NCI-H446 treated with DMSO at 0.1 percent for 48 hours (cell line): Measurements from ENCODE around the gene CD4.
"Not testable (repeated sequence)": the region's sequence is repeated elsewhere in the genome, so short reads cannot be mapped to it uniquely, and the experiment has no call there.

Experiments
- DNase-seq: peaks from one replicate; lab custom pipeline; 2025; lab: John Stamatoyannopoulos, UW

CD4 gene

GRCh38 chr12:6788972-6789924 is at the start of gene CD4:
Gene CD4 (plus strand): TSS chr12:6789528. CDS start chr12:6800139, 10,611 bp downstream.
- no peak for DNase-seq

DNA sequence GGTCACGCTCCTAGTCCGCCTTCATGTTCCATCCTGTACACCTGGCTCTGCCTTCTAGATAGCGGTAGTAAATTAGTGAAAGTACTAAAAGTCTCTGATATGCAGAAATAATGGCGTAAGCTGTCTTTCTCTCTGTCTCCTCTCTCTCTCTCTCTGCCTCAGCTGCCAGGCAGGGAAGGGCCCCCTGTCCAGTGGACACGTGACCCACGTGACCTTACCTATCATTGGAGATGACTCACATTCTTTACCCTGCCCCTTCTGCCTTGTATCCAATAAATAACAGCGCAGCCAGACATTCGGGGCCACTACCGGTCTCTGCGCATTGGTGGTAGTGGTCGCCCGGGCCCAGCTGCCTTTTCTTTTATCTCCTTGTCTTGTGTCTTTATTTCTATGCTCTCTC is 47.2 kb upstream of the CD4 start:
- DNase-seq = not testable (repeated sequence)

- no peak for DNase-seq
Measured at GRCh38 chr12:6742834-6743233, 46.5 kb upstream of the CD4 start.

DNA sequence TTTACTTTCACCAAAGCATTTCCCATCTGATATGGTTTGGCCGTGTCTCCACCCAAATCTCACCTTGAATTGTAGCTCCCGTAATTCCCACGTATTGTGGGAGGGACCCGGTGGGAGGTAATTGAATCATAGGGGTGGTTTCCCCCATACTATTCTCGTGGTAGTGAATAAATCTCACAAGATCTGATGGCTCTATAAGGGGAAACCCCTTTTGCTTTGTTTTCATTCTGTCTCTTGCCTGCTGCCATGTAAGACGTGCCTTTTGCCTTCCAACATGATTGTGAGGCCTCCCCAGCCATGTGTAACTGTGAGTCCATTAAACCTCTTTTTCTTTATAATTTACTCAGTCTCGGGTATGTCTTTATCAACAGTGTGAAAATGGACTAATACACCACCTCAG is 46.0 kb upstream of the CD4 start:
- DNase-seq = not testable (repeated sequence)

DNA sequence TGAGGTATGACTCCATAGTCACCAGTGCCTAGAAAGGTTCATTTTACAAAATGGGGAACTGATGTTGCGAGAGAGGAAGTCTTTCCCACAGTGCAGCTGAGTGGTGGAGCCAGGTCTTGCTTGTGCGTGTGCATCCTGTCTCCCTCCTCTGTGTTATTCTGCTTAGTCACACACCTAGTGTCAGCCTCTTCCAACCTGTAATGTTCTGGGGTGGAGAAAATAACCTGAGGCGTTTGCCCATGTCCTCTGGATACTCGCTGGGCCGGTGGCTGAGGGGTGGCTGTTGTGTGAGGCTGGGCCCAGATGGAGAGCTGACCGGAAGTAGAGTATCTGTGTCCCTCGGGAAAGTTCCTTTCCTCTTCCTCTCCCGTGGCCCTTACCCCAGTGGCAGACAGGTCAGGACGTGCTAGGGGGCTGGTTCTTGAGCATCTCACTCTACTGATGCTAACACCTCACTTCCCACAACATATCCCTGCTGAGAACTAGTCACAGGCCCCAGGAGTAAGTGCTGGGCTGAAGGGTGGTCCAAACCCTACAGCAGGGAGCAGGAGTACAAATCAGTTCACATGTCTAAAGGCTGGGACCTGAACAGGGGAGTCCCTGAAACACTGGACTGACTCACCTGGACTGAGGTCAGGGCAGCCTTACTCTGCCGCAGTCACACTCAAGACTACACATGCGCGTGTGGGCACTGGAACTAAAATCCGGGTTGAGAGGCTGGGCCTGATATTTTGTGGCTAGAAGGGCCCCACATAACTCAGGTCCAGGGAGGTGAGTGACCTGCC is 43.4 kb upstream of the CD4 start:
- DNase-seq = no peak

DNA sequence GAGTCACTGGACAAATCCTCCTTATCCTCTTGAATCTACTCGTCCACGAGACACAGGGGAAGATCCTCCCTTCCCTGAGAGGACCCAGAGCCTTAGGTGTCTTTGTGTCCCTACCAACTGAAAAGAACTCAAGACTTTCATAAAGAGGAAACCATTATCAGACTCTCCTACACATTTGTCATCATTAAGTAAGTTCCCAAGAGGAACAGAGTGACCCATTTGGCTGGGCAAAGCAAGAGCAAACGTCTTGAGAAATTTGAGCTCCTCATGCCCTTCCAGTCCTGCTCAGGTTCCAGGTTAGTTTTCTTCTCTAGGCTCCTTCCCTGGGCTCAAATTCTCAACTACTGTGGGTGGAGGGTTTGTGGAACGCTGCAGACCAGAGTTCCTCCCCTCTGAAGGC is 42.1 kb upstream of the CD4 start:
- no peak for DNase-seq

- DNase-seq = no peak
Measured at GRCh38 chr12:6748761-6749160, 40.6 kb upstream of the CD4 start.

DNA sequence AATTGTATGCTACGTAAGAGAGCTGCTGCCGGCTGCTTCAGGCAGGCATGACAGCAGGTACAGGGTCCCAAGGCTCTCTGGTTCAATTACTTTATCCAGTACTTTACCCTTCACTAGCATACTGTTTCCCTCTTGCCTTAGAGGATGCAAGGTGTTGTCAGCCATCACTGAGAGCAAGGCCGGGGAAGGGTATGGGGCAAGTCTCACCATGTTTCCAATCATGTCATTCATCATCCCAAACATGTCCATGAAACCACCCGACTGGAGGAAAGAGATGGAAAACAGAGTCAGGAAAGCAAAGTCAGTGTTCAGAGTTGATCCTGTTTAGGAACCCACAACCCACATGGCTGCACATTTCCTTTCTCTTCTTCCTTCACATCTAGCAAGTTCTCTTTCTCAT is 38.8 kb upstream of the CD4 start:
- no peak for DNase-seq

- DNase-seq = no peak
Measured at GRCh38 chr12:6751767-6752166, 37.6 kb upstream of the CD4 start.

DNA sequence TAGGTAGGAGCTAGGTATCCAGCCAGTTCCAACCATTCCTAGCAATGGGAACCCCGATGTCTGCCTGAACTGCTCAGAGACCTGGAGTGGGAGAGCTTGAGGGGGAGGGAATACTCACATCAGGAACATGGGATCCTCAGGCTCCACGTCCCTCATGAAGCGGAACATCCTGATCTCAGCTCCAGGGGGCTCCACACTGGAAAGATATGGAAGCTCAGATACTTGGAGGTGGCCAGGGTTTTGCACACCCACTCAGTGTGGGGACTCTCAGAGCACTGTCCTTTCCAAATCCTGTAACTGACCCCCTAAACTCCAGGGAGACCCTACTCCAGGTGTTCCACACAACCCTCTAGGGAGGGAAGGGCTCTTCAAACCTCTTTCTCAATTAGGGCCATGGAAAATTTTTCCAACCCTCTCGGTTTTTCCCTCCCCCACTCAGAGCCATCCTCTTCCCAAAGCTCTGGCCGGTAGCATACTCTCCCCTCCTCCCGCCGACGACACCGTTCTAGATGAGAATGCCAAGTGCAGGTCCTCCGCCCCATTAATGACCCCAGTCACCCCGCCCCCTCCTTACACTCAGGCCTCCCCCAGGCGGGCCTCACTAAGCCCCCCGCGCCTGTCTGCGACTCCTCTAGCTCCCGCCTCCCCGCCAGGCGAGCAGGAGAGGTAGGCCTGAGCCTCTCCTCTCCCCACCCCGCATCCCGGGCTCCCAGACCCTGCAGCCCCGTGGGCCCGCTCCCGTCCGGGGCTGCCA is 37.0 kb upstream of the CD4 start:
- no peak for DNase-seq

DNA sequence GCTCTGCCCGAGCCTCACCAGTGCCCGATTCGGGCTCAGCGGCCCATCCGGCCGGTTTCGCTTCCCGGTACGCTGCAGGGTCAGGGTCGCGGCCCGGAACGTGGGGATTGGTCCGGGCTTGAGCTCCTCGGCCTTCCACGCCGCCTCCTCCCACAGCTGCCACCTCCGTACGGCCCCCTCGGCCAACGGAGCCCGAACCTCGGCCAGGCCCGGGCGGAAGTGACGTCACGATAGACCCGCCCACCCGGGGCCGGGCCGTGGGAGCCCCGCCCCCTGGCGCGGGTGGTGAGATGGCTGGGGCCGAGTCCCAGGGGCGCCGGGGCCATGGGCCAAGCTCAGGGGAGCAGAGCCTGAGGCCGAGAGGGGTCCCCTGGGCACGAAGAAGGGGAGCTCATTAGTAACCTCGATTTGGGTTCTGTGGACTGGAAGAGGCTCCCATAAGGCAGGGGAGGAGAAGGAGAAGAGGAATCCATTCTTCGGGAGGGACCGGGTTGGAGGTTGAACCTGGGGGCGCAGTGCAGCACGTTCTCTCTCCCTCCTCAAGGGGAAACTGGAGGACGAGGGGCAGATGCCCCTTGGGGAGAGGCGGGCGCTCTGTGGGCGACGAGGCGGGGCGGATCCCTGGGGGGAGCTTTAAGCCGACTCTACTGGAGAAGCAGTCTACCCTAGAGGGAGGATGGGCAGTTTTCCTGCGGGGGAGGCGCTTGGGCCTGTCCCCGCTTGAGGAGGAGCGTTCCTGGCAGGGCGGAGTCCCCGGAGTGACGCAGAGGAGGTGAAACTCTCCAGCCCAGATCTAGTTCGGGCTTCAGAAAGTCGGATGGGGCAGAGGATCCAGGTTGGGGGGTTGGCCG is 36.2 kb upstream of the CD4 start, which contains the start of gene MLF2:
Gene MLF2 (minus strand): TSS at position 221 of the 851 bp plus-strand sequence. CDS start 807 bp downstream, outside the sequence.
- peak; percentile 98 for DNase-seq

- no peak for DNase-seq
Measured at GRCh38 chr12:6753772-6754356, 35.5 kb upstream of the CD4 start.

DNA sequence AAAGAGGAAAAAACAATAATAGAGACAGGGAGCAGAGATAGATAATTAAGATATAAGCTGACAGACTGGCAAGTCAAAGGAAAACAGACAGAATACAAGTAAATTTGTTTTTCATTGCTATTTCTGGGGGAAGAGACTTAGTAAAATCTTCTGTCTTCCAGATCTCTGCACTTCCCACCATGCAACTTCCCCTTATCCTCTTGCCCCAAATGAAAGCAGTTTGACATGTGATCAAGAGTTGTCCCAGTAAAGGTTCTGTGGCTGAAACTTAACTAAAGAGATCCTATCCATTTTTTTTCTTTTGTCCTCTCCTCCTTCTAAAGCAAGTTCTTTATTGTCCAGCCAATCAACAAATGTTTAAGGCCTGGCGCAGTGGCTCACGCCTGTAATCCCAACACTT is 34.9 kb upstream of the CD4 start:
- no peak for DNase-seq

DNA sequence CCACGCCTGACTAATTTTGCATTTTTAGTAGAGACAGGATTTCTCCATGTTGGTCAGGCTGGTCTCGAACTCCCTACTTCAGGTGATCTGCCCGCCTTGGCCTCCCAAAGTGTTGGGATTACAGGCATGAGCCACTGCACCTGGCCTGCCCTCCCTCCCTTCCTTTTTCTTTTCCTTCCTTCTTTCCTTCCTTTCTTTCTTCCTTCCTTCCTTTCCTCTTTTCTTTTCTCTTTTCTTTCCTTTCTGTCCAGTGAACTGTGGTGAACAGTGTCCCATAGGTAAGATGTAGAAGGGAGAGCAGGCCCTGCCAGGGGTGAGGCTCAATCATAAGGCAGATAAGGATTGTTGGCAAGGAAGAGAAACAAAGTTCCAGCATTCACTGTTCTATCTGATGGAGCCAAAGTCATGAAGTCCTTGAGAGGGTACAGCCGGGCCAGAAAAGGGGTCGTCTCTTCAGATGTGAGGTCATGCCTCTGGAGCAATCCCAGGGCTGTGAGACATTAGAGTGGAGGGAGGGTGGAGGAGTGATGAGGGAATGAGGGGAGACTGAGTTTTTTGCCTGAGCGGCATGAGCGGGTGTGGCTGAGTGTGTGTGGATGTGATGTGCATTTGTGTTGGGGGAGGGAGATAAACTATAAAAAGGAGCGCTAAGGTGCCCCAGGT is 32.2 kb upstream of the CD4 start:
- DNase-seq = no peak

DNA sequence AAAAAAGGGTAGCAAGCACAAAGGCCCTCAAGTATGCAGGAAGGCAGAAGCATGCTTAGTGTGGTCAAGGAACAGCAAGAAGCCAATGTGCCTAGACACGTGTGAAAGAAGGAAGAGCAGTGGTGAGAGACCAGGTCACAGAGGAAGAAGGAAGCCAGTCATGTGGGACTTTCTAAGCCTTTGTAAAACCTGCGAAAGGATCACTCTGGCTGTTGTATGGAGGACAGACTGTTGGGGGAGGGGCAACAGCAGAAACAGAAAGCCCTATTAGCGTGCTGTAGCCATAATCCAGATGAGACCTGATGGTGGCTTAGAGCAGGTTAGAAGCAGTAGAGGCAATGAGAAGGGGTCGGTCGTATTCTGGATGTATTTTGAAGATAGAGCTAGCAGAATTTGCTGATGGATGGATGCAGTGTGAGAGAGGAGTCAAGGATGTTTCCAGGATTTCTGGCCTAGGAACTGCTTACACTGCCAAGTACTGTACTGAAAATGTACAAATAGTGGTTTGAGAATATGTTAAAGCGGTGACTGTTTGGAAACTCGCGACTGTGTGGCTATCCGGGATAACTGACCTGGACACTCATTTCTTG is 30.7 kb upstream of the CD4 start:
- DNase-seq = no peak

GRCh38 chr12:6759741-6760140 is 29.6 kb upstream of the CD4 start:
- no peak for DNase-seq

DNA sequence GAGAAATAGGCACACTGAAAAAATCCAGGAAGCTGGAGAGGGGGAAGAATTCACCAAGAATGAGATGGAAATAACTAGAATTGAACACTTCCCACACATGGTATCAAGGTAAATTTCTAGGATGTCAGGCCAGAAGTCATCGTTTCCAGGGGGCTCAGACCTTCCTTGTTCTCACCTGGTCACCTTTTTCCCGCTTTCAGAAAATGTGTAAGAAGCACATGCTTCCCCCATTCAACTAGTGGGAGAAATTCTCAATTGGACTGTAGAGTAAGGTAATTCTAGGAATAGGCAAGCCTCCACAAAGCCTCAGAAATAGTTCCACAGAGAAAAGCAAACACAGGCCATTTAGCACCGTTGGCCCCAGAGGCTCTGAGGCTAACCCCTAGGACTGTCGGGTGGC is 25.9 kb upstream of the CD4 start:
- DNase-seq = no peak

DNA sequence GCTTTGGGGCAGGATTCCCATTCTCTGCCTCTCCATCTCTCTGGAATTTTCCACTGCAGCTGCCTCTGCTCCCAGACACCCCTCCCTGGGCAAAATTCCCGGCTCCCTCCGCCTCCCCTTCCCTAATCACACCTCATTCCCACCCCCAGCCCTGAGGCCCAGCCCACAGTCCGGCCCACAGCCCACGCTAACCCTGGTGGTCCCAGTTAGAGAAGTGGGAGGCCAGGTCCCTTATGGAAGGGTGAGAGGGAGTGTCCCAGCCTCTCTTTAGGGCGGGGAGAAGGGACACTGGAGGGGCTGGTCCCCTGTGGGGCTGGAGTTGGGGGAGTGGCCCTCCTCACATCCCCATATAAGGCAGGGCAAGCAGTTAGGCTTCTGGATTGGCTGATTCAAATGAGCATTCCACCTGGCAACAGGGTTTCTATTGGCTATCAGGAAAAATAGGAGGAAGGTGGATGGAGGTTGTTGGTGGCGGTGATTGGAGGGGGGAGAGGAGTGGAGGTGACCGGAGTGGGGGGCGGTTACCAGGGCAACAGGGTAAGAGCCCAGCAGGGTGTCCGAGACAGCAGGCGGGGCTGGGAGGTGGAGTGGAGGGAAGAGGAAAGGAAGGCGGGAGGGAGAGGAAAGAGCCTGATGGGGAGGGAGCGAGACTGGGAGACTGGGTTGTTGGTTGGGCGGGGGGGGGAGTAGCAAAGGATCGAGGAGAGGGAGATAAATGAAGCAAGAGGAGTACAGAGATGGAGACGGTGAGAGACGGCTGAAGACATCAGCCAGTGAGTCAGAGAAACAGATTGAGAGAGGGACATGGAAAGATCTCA is 25.1 kb upstream of the CD4 start:
- DNase-seq = peak; percentile 100

GRCh38 chr12:6765048-6765633 is 24.2 kb upstream of the CD4 start:
- DNase-seq = no peak
